ENCODE results near the gene PPP2R5C.

GRCh38 chr14:101814934-101815333 is 53.4 kb downstream of the PPP2R5C start:
- TF ChIP-seq POLR2A (IDR thresholded peaks at IDR 0.05) (no peak), CTCF (IDR thresholded peaks at IDR 0.05) (no peak)
